DND-41 (cell line): ENCODE measurements around the gene TELO2.

Experiments
- ATAC-seq: fragments of 200-7000 bp; cut with Tn5 transposase; 3 replicates; pipeline ENCODE4 v1.9.1; 2021; ENCODE audit warnings: low read depth; ENCODE audit not compliant: insufficient read depth
- DNase-seq: peaks from one replicate; pipeline ENCODE4 v3.0.0-alpha.2; 2020
- H2AFZ ChIP-seq: 2 replicates; pipeline ENCODE4 v1.6.0; 2012; ENCODE audit warnings: low read depth, low read length
- H3K27ac ChIP-seq: 2 replicates; pipeline ENCODE4 v1.5.1; 2012; ENCODE audit warnings: low read length, inconsistent platforms
- H3K27me3 ChIP-seq: fragments of 200-600 bp; sonication (generic); 2 replicates; pipeline ENCODE4 v1.6.0; 2012; ENCODE audit warnings: low read length, mild to moderate bottlenecking, inconsistent platforms; ENCODE audit not compliant: insufficient read depth, poor library complexity
- H3K36me3 ChIP-seq: 2 replicates; pipeline ENCODE4 v1.5.1; 2012; ENCODE audit warnings: low read length, inconsistent platforms; ENCODE audit not compliant: insufficient read depth
- H3K4me1 ChIP-seq: 2 replicates; pipeline ENCODE4 v1.5.1; 2012; ENCODE audit warnings: mild to moderate bottlenecking, low read length; ENCODE audit not compliant: insufficient read depth
- H3K4me2 ChIP-seq: 2 replicates; pipeline ENCODE4 v1.6.0; 2012; ENCODE audit warnings: mild to moderate bottlenecking, moderate library complexity, low read length, inconsistent platforms; ENCODE audit not compliant: insufficient read depth
- H3K4me3 ChIP-seq, 2 experiments: fragments of 200-600 bp in 1 of 2; shearing (Covaris generic) in 1 of 2; 2 replicates each; pipeline ENCODE4 v1.5.1; 2012 to 2016; ENCODE audit warnings: inconsistent platforms in 2 of 2, low read length in 2 of 2, mild to moderate bottlenecking in 2 of 2, low read depth in 1 of 2, moderate library complexity in 1 of 2
- H3K79me2 ChIP-seq: 2 replicates; pipeline ENCODE4 v1.6.0; 2012; ENCODE audit warnings: low read length, inconsistent platforms; ENCODE audit not compliant: insufficient read depth
- H3K9ac ChIP-seq: 2 replicates; pipeline ENCODE4 v1.6.0; 2012; ENCODE audit warnings: low read depth, mild to moderate bottlenecking, inconsistent platforms, low read length, moderate library complexity
- H3K9me3 ChIP-seq: 2 replicates; pipeline ENCODE4 v1.5.1; 2012; ENCODE audit warnings: low read length, moderate library complexity, mild to moderate bottlenecking, inconsistent platforms; ENCODE audit not compliant: insufficient read depth, severe bottlenecking
- H4K20me1 ChIP-seq: 2 replicates; pipeline ENCODE4 v1.6.0; 2012; ENCODE audit warnings: low read length; ENCODE audit not compliant: insufficient read depth
- CTCF ChIP-seq: IDR thresholded peaks from 2 replicates; pipeline ENCODE4 v1.5.1; 2012; ENCODE audit warnings: borderline replicate concordance, low read length, moderate library complexity, mild to moderate bottlenecking; ENCODE audit not compliant: poor library complexity, severe bottlenecking; ENCODE audit errors: extremely low read depth
- EZH2 ChIP-seq: IDR thresholded peaks from 3 replicates; pipeline ENCODE4 v1.6.1; 2012; ENCODE audit warnings: borderline replicate concordance, low read depth, mild to moderate bottlenecking, moderate library complexity, low read length, inconsistent platforms; ENCODE audit not compliant: severe bottlenecking

Gene TELO2

GRCh38 chr16:1534021-1535020 is 41.2 kb downstream of the TELO2 start:
- peaks cover 14% of the 10 kb centered on the region for H4K20me1 ChIP-seq
- TF ChIP-seq CTCF (no peak), EZH2 (no peak)
- no peak overlapping the region for H3K4me2 ChIP-seq
- no peaks in the 10 kb centered on the region for H3K36me3 ChIP-seq
- H3K27ac ChIP-seq, result no peak overlapping the region
- H3K27me3 ChIP-seq, result no peaks in the 10 kb centered on the region
- ATAC-seq (no peak), DNase-seq (no peak)
- H3K9ac ChIP-seq, result no peak overlapping the region
- no peaks in the 10 kb centered on the region for H3K9me3 ChIP-seq
- no peaks in the 10 kb centered on the region for H3K4me1 ChIP-seq
- no peak overlapping the region for H2AFZ ChIP-seq
- H3K4me3 ChIP-seq, result no peak overlapping the region
- no peaks in the 10 kb centered on the region for H3K79me2 ChIP-seq

GRCh38 chr16:1535391-1536291 is 42.5 kb downstream of the TELO2 start:
- H3K4me3 ChIP-seq, result no peak overlapping the region
- no peak overlapping the region for H3K27ac ChIP-seq
- H3K4me1 ChIP-seq, result no peaks in the 10 kb centered on the region
- DNase-seq, result no peak
- no peak overlapping the region for H2AFZ ChIP-seq
- H3K36me3 ChIP-seq, result no peaks in the 10 kb centered on the region
- H3K4me2 ChIP-seq, result no peak overlapping the region
- H3K27me3 ChIP-seq, result no peaks in the 10 kb centered on the region
- H3K9me3 ChIP-seq, result no peaks in the 10 kb centered on the region
- no peak for ATAC-seq
- no peaks in the 10 kb centered on the region for H3K79me2 ChIP-seq
- no peak overlapping the region for H3K9ac ChIP-seq
- TF ChIP-seq CTCF (no peak), EZH2 (no peak)
- peaks cover 14% of the 10 kb centered on the region for H4K20me1 ChIP-seq

GRCh38 chr16:1536601-1537000 is 43.4 kb downstream of the TELO2 start:
- Histone ChIP-seq H3K4me3 (no peak overlapping the region), H3K9me3 (no peaks in the 10 kb centered on the region), H4K20me1 (peaks cover 14% of the 10 kb centered on the region), H3K79me2 (no peaks in the 10 kb centered on the region), H3K27me3 (no peaks in the 10 kb centered on the region), H2AFZ (no peak overlapping the region), H3K27ac (no peak overlapping the region), H3K4me2 (no peak overlapping the region), H3K9ac (no peak overlapping the region), H3K4me1 (no peaks in the 10 kb centered on the region), H3K36me3 (no peaks in the 10 kb centered on the region)
- no peak for DNase-seq
- TF ChIP-seq EZH2 (no peak), CTCF (no peak)
- no peak for ATAC-seq
